Islet of Langerhans (tissue), 1 donor: ENCODE measurements around the gene ST8SIA2.
"Not testable (repeated sequence)": the region's sequence is repeated elsewhere in the genome, so short reads cannot be mapped to it uniquely, and the experiment has no call there.

Source experiments
- FAIRE-seq: peaks from one replicate; lab custom pipeline; 2011; peaks lifted over from hg19 to GRCh38; lab: Jason Lieb, UNC

The ST8SIA2 gene

GRCh38 chr15:92444631-92445030 lies 51.0 kb downstream of the ST8SIA2 start:
- no peak for FAIRE-seq

DNA sequence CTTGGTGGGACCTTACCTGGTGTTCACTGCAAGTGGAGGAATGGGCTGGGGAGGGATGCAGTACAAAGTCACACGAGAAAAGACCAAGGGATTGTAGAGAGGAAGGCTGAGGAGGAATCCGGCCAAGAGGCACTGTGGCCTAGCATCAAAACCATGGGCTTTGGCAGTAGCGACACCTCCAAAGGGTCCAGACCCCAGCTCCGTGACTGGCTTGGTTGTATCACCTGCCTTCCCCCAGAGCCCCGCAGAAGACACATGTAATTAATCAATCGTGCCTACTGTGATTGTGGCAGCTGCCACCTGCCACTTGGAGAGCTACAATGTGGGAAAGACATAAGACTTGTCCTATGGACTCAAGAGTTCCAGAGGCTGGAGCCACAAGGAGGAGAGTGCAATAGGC lies 54.7 kb downstream of the ST8SIA2 start:
- no peak for FAIRE-seq

DNA sequence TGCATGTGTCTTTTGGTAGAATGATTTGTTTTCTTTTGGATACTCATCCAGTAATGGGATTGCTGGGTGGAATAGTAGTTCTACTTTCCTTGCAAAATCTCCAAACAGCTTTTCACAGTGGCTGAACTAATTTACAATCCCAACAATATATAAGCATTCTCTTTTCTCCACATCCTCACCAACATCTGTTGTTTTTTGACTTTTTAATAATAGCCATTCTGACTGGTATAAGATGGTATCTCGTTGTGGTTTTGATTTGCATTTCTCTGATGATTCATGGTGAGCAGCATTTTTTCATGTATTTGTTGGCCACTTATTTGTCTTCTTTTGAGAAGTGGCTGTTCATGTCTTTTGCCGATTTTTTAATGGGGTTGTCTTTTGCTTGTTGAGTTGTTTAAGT lies 55.8 kb downstream of the ST8SIA2 start:
- no peak for FAIRE-seq

DNA sequence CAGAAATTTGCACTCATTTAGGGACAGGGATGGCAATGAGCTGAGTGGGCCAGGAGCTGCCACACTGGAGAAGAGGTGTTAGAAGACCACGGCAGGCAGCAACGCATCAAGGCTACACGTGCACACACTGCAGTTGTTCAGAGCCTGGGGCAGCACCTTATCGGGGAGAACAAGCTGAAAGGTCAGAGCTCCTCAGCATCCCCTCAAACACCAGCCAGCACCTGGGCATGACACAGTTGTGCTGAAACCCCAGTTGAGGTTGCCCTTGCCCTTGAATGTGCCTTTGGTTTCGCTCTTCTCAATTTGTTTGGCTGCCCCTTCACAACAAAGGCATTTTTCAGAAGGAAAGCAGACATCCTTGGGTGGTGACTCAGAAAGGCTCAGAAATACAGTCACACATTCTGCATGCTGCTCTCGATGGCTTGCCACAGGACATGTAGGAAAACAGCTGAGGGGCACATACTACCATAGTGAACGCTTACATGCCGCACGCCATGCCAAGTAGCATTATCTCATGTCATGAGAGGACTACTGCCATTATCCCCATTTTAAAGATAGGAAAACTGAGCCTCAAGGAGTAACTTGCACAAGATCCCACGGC lies 57.6 kb downstream of the ST8SIA2 start:
- FAIRE-seq = no peak

GRCh38 chr15:92452143-92452542 lies 58.5 kb downstream of the ST8SIA2 start:
- no peak for FAIRE-seq

- FAIRE-seq = no peak
Observed at GRCh38 chr15:92453607-92454006, 59.9 kb downstream of the ST8SIA2 start.

GRCh38 chr15:92454555-92455105 lies 60.9 kb downstream of the ST8SIA2 start:
- no peak for FAIRE-seq

DNA sequence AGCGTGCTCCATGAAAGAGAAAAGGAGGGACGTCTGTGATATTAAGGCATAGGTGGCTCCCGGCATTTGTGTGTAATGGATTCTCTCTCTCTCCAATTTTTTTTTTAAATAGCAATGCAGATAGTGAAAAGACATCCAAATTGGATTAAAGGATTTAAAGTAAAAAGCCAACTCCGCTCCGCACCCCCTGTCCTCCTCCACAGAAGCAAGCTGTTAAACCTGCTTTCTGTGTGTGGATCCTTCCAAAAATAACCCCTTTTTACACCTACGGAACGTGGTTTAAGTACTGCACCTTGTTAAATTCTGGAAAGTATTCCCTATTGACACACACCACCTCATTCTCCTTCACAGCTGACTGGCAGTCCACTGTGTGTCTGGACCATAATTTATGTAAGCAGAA lies 61.6 kb downstream of the ST8SIA2 start:
- FAIRE-seq = no peak

DNA sequence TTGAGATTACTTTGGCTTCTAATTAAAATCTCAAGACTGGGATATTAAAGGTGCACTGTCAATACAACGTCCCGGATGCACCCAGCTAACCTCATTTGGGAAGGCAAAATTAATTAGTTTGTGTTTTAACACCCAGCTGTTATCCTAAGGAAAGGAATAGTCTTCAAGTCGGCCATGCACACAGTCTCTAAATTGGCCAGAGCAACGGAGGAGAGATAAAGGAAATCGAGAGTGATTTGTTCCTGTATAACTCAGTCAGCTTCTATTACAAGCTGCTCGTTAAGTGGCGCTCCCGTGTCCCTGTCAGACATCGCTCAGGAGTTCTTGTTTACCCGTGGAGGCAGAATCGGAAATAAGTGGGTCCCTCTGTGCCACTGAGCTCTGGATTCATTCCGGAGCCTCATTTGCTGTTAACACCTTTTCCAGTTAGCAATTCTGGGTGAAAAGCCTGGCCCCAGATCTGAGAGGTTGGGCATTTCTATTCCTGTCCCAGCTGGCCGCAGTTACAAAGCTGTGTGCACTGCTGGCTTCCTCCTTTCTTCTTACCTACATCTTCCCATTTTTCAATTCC lies 63.9 kb downstream of the ST8SIA2 start:
- FAIRE-seq = no peak

GRCh38 chr15:92460023-92460422 lies 66.3 kb downstream of the ST8SIA2 start:
- FAIRE-seq = no peak

GRCh38 chr15:92462424-92463125 lies 68.9 kb downstream of the ST8SIA2 start:
- no peak for FAIRE-seq

DNA sequence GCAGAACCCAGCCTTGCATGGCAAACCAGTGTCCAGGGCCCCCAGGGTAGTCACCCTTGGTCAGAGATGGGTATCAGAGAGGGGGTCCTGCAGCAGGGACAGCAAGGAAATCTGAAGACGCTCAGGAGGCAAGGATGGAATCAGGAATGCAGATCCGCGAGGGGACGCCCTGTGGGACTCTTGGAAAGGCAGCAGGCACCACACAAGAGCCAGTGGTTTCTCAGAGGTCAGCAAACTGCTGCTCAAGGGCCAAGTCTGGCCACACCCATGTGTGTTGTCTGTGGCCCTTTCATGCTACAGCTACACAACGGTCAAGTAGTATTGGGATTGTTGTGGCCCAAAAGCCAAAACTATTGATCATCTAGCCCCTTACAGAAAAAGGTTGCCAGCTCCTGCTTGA lies 69.7 kb downstream of the ST8SIA2 start:
- no peak for FAIRE-seq

GRCh38 chr15:92463826-92464225 lies 70.1 kb downstream of the ST8SIA2 start:
- FAIRE-seq = no peak

DNA sequence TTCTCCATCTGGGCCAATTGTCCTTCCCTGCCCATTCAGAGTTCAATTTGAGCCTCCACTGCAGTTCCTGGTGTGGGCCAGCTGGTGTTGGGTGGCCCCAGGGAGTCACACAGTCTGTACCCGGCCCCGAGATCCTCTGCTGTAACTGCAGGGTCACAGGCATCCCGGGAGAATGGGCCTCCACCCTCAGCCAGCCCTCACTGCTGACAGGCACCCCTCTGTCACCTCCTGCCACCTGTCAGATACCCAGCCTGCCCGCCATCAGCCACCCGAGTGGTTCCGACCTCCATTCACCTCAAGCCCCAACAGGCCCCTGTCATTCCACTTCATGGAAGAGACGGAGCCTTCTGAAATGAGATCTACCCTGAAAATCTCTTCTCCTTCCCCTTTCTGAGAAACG lies 73.2 kb downstream of the ST8SIA2 start:
- FAIRE-seq = no peak

DNA sequence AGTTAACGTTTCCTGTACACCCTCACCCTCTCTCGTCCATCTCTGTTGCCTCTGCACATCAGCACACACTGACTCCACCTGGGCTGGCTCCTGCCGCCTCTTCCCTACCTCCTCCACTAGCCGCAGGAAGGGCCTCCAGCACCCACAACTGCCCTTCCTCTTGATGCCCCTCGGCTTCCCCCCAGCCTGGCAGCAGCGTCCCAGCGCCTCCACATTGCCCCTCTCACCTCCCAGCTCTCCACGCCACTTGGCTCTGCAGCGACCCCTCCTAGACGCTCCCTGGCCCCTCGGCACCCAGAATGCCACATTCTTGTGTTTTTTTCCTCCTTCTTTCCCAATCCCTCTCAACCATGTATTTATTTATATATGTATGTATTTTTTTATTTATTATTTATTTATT lies 73.6 kb downstream of the ST8SIA2 start:
- FAIRE-seq = no peak

GRCh38 chr15:92468991-92469390 lies 75.3 kb downstream of the ST8SIA2 start:
- FAIRE-seq = no peak

DNA sequence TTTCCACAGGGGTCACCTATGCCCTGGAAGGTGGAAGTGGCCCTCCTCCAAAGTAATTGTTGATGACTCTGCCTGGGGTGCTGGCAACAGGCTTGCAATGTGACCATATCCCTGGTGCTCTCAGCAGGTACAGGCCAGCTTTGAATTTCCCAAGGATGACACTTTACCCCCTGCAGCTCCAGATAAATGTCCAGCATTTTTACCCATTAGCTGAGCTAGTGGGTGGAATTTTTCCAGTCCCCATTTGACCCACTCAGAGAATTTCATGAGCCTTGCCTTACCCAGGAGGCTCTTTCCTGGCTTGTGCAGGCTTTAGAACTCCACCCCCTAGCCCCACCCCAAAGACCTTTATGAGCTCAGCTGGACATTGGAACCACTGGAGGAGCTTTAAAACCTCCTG lies 77.6 kb downstream of the ST8SIA2 start:
- FAIRE-seq = no peak

DNA sequence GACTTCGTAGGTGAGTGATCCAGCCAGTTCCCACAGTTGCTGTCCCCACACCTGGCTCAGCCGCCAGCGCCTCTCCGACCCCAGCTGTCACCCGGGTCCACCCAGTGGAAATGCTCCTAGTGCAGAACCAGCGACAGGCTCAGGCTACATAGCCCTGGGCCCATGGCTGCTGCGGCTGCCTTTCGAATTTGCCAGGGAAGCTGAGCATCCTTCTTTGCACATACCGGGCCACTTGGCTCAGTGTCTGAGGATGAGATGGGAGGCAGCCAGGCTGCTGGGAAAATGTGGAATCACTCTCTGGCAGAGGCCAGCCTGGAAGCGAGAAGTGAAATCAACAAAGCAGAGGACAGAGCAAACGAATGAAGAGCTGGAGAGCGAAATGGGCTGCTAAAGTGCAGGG lies 80.1 kb downstream of the ST8SIA2 start:
- FAIRE-seq = no peak

- not testable (repeated sequence) for FAIRE-seq
Observed at GRCh38 chr15:92479730-92480129, 86.0 kb downstream of the ST8SIA2 start.

GRCh38 chr15:92480361-92480760 lies 86.7 kb downstream of the ST8SIA2 start:
- FAIRE-seq = no peak

DNA sequence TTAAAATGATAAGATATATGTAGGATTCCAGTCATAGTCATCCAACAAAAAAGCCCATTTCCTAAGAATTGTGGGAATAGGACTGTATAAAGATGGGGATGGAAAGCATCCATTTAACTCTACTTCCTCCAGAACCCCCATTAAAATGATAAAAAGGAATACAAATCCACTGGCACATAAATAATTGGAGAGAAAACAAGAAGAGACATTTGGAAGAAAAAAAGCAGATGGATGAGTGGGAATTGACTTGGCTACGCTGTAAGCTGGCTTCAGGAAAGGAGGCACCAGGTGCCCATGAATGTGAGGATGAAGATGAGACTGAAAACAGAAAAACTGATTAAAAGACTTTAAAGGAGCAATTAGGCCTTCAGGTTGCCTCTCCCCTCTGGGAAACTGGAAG lies 91.8 kb downstream of the ST8SIA2 start:
- no peak for FAIRE-seq

GRCh38 chr15:92492551-92493115 lies 99.0 kb downstream of the ST8SIA2 start:
- no peak for FAIRE-seq

DNA sequence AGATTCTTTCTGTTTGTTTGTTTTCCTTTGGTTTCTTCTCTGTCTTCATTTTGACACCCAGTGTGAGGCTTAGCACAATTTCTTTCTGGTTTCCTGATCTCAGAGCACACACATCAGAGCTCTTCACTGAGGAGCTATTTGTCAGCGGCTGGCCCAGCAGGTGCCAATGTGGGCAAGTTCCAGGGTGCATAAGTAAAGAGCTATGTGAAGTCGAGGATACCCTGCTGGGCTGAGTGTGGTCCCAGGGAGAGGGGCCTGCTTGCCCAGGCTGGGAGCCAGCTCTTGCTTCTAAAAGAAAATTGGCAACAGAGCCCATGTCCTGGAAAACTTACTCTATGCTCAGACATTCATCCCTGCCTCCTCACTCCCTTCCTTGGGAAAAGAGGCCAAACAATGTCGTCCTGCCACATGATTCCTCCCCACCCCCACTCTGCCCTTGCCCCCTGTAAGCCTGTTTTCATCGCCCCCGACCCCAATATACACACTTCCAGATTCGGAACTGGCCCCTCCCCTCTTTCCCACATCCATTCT lies 101.2 kb downstream of the ST8SIA2 start:
- FAIRE-seq = no peak
